Measurements from ENCODE around the gene NR2F1-AS1.

DNA sequence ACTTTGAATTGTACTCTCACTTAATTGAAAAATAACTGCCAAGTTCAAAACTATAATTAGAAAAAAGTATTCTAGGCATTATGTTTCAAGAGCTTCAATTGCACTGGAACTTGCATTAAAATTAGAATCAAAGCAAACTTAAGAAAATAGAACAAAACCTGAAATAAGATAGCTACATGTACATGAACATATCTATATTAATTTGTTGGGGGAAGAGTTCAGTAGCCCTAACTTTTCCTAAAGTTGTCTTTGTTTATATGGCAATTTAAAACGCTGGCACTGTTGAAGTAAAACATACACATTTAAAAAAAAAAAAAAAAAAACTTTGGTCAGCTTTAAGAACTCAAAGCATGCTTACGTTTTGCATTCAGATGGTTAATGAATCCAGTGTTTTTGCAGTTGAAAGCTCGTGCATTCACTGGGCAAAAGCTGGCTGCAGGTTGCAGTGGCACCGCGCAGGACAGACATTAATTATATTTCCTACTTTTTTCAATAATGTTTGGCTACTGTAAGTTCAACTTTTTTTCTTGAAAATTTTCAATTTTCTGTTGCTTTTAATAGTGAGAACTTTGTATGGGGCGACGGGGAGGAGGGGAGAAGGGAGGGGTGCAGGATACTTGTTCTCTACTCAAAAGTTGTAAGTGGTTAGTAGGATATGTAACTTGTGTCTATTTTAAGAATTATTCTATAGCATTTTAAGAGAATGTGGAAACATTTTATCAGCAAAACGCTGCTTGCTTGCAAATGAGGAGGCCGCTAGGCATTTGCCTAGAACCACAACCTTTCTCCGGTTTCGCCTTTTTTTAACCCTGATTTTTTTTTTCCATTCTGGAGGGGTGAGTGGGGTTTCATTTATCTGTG lies 5.9 kb upstream of the NR2F1-AS1 start:
- TF ChIP-seq, protein P1, sequence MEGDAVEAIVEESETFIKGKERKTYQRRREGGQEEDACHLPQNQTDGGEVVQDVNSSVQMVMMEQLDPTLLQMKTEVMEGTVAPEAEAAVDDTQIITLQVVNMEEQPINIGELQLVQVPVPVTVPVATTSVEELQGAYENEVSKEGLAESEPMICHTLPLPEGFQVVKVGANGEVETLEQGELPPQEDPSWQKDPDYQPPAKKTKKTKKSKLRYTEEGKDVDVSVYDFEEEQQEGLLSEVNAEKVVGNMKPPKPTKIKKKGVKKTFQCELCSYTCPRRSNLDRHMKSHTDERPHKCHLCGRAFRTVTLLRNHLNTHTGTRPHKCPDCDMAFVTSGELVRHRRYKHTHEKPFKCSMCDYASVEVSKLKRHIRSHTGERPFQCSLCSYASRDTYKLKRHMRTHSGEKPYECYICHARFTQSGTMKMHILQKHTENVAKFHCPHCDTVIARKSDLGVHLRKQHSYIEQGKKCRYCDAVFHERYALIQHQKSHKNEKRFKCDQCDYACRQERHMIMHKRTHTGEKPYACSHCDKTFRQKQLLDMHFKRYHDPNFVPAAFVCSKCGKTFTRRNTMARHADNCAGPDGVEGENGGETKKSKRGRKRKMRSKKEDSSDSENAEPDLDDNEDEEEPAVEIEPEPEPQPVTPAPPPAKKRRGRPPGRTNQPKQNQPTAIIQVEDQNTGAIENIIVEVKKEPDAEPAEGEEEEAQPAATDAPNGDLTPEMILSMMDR (IDR thresholded peaks at IDR 0.05 in 4 of 5, conservative IDR thresholded peaks at IDR 0.05 in 1 of 5): no peak
- TF ChIP-seq POLR2A (IDR thresholded peaks at IDR 0.05): no peak

All from gastrocnemius medialis (tissue), 4 donors.